Large intestine (tissue), 3 donors: ENCODE measurements around the gene ZNF507. TPM values are rescaled to one million over a fixed set of nuclear protein-coding genes. Genes with fewer than 3 reads are reported as not detected.
"Not testable (repeated sequence)": the region's sequence is repeated elsewhere in the genome, so short reads cannot be mapped to it uniquely, and the experiment has no call there.

Source experiments
- DNase-seq, 2 donors: peaks; one replicate each; pipeline versions ENCODE4 v3.0.0 to v3.0.0-alpha.2; 2013
- H3K27ac ChIP-seq: one replicate; pipeline ENCODE4 v1.5.1; 2013; ENCODE audit warnings: low read length
- H3K27me3 ChIP-seq: 2 replicates; pipeline ENCODE4 v1.6.1; 2013; ENCODE audit warnings: low read length; ENCODE audit not compliant: control insufficient read depth, insufficient read depth
- H3K36me3 ChIP-seq: 2 replicates; pipeline ENCODE4 v1.6.1; 2013; ENCODE audit warnings: low read length; ENCODE audit not compliant: control insufficient read depth, insufficient read depth
- H3K4me1 ChIP-seq: one replicate; pipeline ENCODE4 v1.6.1; 2013; ENCODE audit warnings: low read length; ENCODE audit not compliant: control insufficient read depth, insufficient read depth
- H3K4me3 ChIP-seq: one replicate; pipeline ENCODE4 v1.5.1; 2013; ENCODE audit warnings: low read length
- H3K9me3 ChIP-seq: one replicate; pipeline ENCODE4 v1.6.1; 2013; ENCODE audit warnings: mild to moderate bottlenecking, low read depth, low read length, moderate library complexity; ENCODE audit not compliant: control insufficient read depth
- WGBS: methylation state at CpG from one replicate; pipeline ENCODE4 v1.1.5; 2013; ENCODE audit warnings: low lambda C conversion rate; ENCODE audit not compliant: insufficient coverage; 5-methylcytosine and 5-hydroxymethylcytosine counted together
- polyA plus RNA-seq: library from polyadenylated mRNA; unstranded; fragments of 120-200 nt; gene quantifications from one replicate; pipeline ENCODE4 v1.2.1, GENCODE V29; 2013

Gene ZNF507
- polyA plus RNA-seq, 1 donor = 18.6 TPM

DNA sequence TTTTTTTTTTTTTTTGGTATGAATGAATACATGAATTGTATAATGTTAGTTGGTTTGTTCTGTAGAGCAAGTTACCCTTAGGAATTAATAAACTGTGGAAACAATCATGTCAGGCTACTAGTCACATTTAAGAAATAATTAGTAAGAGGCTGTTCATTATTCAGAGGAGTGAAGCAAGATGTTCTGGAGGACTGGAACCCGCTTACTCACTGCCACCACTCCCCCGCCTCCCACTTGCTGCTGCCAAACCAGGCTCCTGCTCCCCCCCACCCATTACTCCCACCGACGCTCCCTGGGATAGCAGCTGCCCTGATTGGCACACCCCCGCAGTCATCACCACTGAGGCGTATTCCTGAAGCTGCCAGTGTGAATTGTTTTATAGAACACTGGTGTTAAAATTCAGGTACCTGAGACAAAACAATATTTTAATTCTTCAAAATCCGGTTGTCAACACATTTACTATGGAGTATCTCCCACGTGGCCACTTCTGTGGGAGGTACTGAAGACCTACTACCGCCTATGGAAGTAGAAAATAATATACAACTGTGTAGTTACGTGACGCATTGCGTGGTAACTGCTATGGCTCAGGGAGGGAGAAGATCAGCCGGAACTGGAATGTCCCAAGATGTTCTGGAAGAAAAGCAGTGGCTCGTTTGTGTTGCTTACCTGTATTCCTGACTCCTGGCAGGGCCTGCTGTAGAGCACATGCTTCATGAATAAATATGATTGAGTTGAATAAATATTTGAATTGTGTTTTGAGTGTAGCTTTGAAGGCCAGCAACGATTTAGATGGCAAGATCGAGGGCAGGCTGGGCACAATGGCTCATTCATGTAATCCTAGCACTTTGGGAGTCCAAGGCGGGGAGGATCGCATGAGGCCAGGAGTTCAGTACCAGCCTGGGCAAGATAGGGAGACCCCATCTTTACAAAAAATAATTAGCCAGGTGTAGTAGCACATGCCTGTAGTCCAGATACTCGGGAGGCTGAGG lies 61.9 kb downstream of the ZNF507 start:
- H3K36me3 ChIP-seq = peaks cover 25% of the 10 kb centered on the region
- no peak overlapping the region for H3K27ac ChIP-seq
- whole genome bisulfite sequencing = 60% methylated on average over 3 of the region's 19 CpGs
- no peak overlapping the region for H3K4me3 ChIP-seq
- H3K9me3 ChIP-seq = no peaks in the 10 kb centered on the region
- H3K4me1 ChIP-seq = peaks cover 11% of the 10 kb centered on the region
- H3K27me3 ChIP-seq = no peaks in the 10 kb centered on the region
- DNase-seq = no peak

DNA sequence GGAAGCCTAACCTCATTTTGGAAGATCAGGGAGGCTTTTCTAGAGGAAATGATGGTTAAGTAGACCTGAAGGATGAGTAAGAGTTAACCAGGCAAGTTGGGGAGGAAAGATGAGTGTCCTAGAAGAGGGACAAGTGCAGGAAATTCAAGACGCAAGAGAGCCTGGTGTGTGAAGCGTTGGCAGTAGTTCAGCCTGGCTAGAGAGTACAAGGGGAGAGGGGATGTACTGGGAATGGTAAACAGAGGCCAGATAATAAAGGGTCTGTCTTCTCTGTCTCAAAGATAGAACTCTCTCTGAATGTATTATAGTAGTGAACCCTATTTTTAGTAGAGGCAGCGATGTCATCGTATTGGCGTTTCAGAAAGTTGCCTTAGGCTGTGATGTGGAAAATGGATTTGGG lies 69.8 kb downstream of the ZNF507 start:
- H3K27ac ChIP-seq = no peak overlapping the region
- H3K27me3 ChIP-seq = no peaks in the 10 kb centered on the region
- no peaks in the 10 kb centered on the region for H3K4me1 ChIP-seq
- peaks cover 47% of the 10 kb centered on the region for H3K36me3 ChIP-seq
- WGBS = 73% methylated on average over 2 of the region's 5 CpGs
- no peak overlapping the region for H3K4me3 ChIP-seq
- no peaks in the 10 kb centered on the region for H3K9me3 ChIP-seq
- no peak for DNase-seq

DNA sequence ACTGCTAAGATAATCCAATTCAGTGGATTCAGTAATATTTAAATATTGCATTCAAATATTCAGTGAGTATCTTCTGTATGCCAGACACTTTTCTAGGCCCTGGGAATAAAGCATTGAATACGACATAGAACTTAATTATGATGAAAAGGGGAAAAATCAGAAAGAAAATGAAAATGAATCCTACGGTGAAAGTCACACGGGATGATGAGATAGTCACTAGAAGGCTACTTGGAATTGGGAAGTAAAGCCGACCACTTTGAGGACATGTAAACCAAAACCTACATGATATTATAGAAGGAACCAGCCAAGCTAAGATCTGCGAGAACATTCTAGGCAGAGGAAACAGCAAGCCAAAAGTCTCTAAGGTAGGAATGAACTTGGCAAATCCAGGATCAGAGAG lies 70.3 kb downstream of the ZNF507 start:
- no peak for DNase-seq
- H3K9me3 ChIP-seq = no peaks in the 10 kb centered on the region
- WGBS = 93% methylated on average over 2 of the region's 5 CpGs
- H3K4me3 ChIP-seq = no peak overlapping the region
- H3K4me1 ChIP-seq = no peaks in the 10 kb centered on the region
- no peaks in the 10 kb centered on the region for H3K27me3 ChIP-seq
- H3K36me3 ChIP-seq = peaks cover 49% of the 10 kb centered on the region
- H3K27ac ChIP-seq = no peak overlapping the region

DNA sequence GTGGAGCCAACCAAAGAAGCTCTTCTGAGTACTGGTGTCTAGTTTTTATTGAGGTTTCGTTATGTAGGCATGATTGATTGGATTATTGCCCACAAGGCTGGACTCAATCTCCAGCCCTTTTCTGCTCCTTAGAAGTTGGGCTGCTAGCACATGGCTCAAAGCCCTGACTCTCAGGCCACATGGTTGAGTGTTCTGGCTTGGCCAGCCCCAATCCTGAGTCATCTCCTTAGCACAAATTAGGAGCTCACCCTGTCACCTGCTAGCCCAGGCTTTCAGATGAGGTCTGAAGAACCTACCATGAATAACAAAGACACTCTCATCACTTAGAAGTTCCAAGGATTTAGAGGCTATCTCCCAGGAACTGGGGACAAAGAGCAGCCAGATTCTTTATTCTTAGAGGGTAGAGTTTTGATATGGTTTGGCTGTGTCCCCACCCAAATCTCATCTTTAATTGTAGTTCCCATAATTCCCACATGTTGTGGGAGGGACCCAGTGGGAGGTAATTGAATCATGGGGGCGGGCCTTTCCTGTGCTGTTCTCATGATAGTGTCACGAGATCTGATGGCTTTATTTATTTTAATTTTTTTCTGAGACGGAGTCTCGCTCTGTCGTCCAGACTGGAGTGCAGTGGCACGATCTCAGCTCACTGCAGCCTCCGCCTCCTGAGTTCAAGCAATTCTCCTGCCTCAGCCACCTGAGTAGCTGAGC lies 71.5 kb downstream of the ZNF507 start:
- Histone ChIP-seq H3K4me1 (no peaks in the 10 kb centered on the region), H3K27me3 (no peaks in the 10 kb centered on the region), H3K4me3 (no peak overlapping the region), H3K36me3 (peaks cover 39% of the 10 kb centered on the region), H3K9me3 (no peaks in the 10 kb centered on the region), H3K27ac (no peak overlapping the region)
- no peak for DNase-seq
- no CpG with 5 or more reads among the region's 8 CpGs for WGBS

DNA sequence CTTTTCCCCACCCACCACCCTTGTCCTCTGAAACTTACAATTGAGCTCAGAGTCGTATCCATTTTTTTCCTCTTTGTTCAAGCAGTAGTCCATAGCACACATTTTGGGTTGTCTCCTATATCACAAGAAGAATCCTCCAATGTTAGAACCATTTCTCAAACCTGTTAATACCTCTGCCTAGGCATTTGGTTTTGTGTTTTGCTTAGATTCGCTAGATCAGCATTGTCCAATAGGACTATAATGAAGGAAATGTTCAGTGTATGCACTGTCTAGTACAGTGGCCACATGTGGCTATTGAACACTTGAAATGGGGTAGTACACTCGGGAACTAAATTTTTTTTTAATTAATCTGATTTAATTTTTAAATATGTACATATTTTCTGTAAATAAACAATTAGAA lies 72.7 kb downstream of the ZNF507 start:
- WGBS = 80% methylated on average over 1 of the region's 3 CpGs
- Histone ChIP-seq H3K4me3 (no peak overlapping the region), H3K36me3 (peaks cover 35% of the 10 kb centered on the region), H3K9me3 (no peaks in the 10 kb centered on the region), H3K4me1 (no peaks in the 10 kb centered on the region), H3K27ac (no peak overlapping the region), H3K27me3 (no peaks in the 10 kb centered on the region)
- no peak for DNase-seq

DNA sequence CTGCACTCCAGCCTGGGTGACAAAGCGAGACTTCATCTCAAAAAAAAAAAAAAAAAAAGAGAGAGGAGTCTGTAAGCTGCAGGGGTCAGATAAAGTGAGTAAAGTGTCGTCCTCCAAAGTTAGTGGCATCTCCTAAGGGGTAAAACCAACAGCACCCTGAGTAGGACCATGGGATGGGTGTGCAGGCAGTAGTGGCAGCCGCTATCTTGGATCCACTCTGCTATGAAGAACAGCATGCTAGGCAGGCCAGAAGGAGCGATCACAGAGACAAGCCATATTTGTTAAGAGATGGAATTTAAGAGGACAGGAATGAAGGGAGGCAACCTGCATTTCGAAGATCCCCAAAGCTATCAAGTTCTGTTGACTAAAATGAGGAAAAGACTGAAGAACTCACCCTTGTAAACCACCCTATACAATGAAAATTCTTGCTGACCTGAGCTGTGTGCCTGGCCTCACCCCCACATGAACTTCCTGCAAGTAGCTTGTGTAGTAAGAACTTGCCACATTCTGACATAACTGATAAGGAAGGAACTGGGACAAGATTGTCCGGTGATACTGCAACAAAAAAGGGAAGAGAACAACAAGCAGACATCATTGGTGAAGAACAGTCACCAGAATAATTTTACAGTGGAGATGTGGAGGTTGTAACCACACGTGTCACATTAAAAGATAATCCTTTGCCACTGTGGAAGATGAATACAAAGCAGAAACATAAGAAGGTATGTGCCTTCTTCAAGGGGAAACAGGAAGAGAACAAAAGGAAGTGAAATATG lies 76.4 kb downstream of the ZNF507 start:
- H3K9me3 ChIP-seq = no peaks in the 10 kb centered on the region
- WGBS = 88% methylated on average over 1 of the region's 7 CpGs
- H3K27me3 ChIP-seq = no peaks in the 10 kb centered on the region
- peaks cover 14% of the 10 kb centered on the region for H3K36me3 ChIP-seq
- no peak overlapping the region for H3K4me3 ChIP-seq
- H3K4me1 ChIP-seq = no peaks in the 10 kb centered on the region
- no peak overlapping the region for H3K27ac ChIP-seq
- peak in 1 of 2 donors; percentile 26 for DNase-seq

DNA sequence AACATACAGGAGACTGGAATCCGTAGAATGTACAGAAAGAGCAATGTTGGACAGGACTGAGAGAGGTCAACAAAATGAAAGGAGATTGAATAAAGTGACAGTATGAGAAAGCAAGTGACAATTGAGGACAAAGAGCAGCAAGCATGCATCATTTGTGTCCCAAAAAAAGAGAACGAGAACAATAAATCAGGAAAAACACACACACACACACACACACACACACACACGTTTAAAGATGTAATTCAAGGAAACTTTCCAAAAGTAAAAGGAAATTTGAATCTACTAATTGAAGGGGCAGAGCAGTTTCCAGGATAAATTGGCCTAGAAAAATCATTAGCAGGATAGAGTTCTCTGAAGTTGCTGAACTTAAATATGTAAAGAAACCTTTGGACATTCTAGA lies 77.0 kb downstream of the ZNF507 start:
- no peaks in the 10 kb centered on the region for H3K27me3 ChIP-seq
- H3K9me3 ChIP-seq = no peaks in the 10 kb centered on the region
- H3K27ac ChIP-seq = no peak overlapping the region
- H3K4me1 ChIP-seq = no peaks in the 10 kb centered on the region
- no peak overlapping the region for H3K4me3 ChIP-seq
- WGBS = 100% methylated on average over 1 of the region's 3 CpGs
- H3K36me3 ChIP-seq = peaks cover 16% of the 10 kb centered on the region
- DNase-seq = no peak

DNA sequence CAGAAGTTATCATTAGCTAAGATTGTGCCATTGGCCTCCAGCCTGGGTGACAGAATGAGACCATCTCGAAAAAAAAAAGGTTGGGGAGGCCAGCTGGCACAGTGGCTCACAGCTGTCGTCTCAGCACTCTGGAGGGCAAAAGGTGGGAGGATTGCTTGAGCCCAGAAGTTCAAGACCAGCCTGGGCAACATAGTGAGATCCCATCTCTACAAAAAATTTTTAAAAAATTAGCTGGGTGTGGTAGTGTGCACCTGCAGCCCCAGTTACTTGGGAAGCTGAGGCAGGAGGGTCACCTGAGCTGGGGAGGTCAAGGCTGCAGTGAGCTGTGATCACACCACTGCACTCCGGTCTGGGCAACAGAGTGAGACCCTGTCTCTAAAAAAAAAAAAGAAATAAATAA lies 78.5 kb downstream of the ZNF507 start:
- H3K27me3 ChIP-seq, H3K4me3 ChIP-seq, H3K27ac ChIP-seq, H3K4me1 ChIP-seq, H3K9me3 ChIP-seq, DNase-seq: not testable (repeated sequence)
- peaks cover 13% of the 10 kb centered on the region for H3K36me3 ChIP-seq
- no CpG with 5 or more reads among the region's 3 CpGs for WGBS

DNA sequence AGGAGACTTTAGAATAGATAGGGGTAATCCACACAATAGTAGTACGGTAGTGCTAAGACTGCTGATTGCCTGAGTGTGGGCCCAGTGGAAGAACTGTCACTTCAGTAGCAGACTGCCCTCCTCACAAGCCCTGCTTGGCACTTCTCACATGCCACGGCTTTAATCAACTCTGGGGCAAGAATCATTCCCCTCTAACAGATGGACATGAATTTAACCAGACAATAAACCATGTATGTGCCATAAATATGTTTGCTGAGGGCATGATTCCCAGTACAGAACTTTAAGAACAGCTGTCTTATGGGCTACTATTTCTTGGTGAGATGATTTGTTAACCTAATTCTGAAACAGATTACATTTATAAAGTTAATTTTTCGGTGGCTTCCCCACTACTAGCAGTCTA lies 82.1 kb downstream of the ZNF507 start:
- Histone ChIP-seq H3K4me3 (no peak overlapping the region), H3K4me1 (no peaks in the 10 kb centered on the region), H3K9me3 (no peaks in the 10 kb centered on the region), H3K27me3 (no peaks in the 10 kb centered on the region), H3K27ac (no peak overlapping the region), H3K36me3 (peaks cover 8% of the 10 kb centered on the region)
- 83% methylated on average over 1 of the region's 3 CpGs for WGBS
- DNase-seq = no peak

DNA sequence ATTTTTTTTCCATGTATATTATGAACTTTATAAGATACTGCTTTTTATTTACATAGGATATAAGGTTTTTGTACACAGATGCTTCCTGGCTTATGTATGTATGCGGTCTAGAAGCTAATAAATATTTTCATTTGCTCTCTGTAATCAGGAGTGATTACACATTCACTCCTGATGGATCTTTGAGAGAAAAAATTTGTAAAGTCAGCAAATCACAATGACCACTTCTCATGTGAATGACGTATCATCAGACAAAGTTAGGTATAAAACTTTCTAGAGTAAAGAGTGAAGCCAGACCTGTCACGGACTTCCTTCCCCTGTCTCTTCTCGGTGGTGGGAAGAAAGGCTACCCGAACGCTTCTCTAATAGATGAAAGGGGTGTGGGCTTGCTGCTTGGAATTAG lies 91.3 kb downstream of the ZNF507 start:
- Histone ChIP-seq H3K27ac (no peak overlapping the region), H3K9me3 (no peaks in the 10 kb centered on the region), H3K4me3 (no peak overlapping the region), H3K4me1 (no peaks in the 10 kb centered on the region), H3K27me3 (no peaks in the 10 kb centered on the region), H3K36me3 (peaks cover 48% of the 10 kb centered on the region)
- no peak for DNase-seq
- WGBS = 95% methylated on average over 2 of the region's 6 CpGs
